ENCODE results near the gene ITGB5.

GRCh38 chr3:124837730-124838186 lies 49.4 kb downstream of the ITGB5 start:
- no peak for TF ChIP-seq CTCF (IDR thresholded peaks at IDR 0.05)
- TF ChIP-seq POLR2A (IDR thresholded peaks at IDR 0.05), result no peak
